HAP-1 (cell line): ENCODE data around the gene TRIB2.
"Not testable (repeated sequence)": the region's sequence is repeated elsewhere in the genome, so short reads cannot be mapped to it uniquely, and the experiment has no call there.

Experiments
- DNase-seq, 2 experiments: peaks; one replicate each; pipeline ENCODE4 v3.0.0-alpha.2; 2016 to 2020; ENCODE audit warnings: low spot score in 2 of 2
- H3K27me3 ChIP-seq: fragments of 250-450 bp; sonication (Bioruptor Pico); 2 replicates; pipeline ENCODE4 v1.5.1; 2020; ENCODE audit warnings: low read depth, mild to moderate bottlenecking, moderate library complexity
- H3K36me3 ChIP-seq: fragments of 250-450 bp; sonication (Bioruptor Pico); replicated peaks from 2 replicates; pipeline ENCODE4 v1.5.1; 2020; ENCODE audit warnings: mild to moderate bottlenecking
- H3K4me1 ChIP-seq: fragments of 250-450 bp; sonication (Bioruptor Pico); 2 replicates; pipeline ENCODE4 v1.5.1; 2020; ENCODE audit warnings: mild to moderate bottlenecking
- H3K4me3 ChIP-seq: fragments of 250-450 bp; sonication (Bioruptor Pico); 2 replicates; pipeline ENCODE4 v1.5.1; 2020; ENCODE audit warnings: mild to moderate bottlenecking, moderate library complexity
- H3K9me3 ChIP-seq: fragments of 250-450 bp; sonication (Bioruptor Pico); 2 replicates; pipeline ENCODE4 v1.5.1; 2020; ENCODE audit warnings: mild to moderate bottlenecking, moderate library complexity
- in situ Hi-C: fragments of 300-500 bp; cut with MboI; formaldehyde crosslinking; loops from 3 replicates; pipeline ENCODE4 v1.14.3; 2020; ENCODE audit warnings: low sequenced_read_pairs, inconsistent platforms, mixed read lengths

TRIB2 gene

GRCh38 chr2:12716282-12717190, at the start of gene TRIB2:
TRIB2 (plus strand) TSS chr2:12716936; CDS start chr2:12718308, 1,372 bp downstream.
- Histone ChIP-seq H3K36me3 (no peaks in the 10 kb centered on the region), H3K4me1 (peaks cover 8% of the 10 kb centered on the region), H3K9me3 (no peaks in the 10 kb centered on the region), H3K4me3 (peak within 1 kb of the TSS; percentile 60), H3K27me3 (no peaks in the 10 kb centered on the region)
- DNase-seq = peak; percentile 67 to 86
- in situ Hi-C loops = no loop called here

GRCh38 chr2:12669036-12669435, 47.7 kb upstream of the TRIB2 start:
- in situ Hi-C loops = no loop called here
- no peaks in the 10 kb centered on the region for H3K36me3 ChIP-seq
- no peaks in the 10 kb centered on the region for H3K4me1 ChIP-seq
- DNase-seq = no peak
- no peak overlapping the region for H3K4me3 ChIP-seq
- no peaks in the 10 kb centered on the region for H3K9me3 ChIP-seq
- no peaks in the 10 kb centered on the region for H3K27me3 ChIP-seq

- Histone ChIP-seq H3K4me3 (no peak overlapping the region), H3K9me3 (no peaks in the 10 kb centered on the region), H3K36me3 (no peaks in the 10 kb centered on the region), H3K4me1 (no peaks in the 10 kb centered on the region), H3K27me3 (no peaks in the 10 kb centered on the region)
- in situ Hi-C loops = no loop called here
- DNase-seq = no peak
Observed at GRCh38 chr2:12672711-12673315, 43.9 kb upstream of the TRIB2 start.

GRCh38 chr2:12674644-12675328, 42.0 kb upstream of the TRIB2 start:
- DNase-seq = no peak
- Histone ChIP-seq H3K27me3 (no peaks in the 10 kb centered on the region), H3K4me1 (no peaks in the 10 kb centered on the region), H3K36me3 (no peaks in the 10 kb centered on the region), H3K9me3 (no peaks in the 10 kb centered on the region), H3K4me3 (no peak overlapping the region)
- in situ Hi-C loops = no loop called here

- H3K4me3 ChIP-seq = no peak overlapping the region
- DNase-seq = no peak
Observed at GRCh38 chr2:12675352-12675795, 41.4 kb upstream of the TRIB2 start.

GRCh38 chr2:12675801-12676200, 40.9 kb upstream of the TRIB2 start:
- Histone ChIP-seq H3K27me3 (no peaks in the 10 kb centered on the region), H3K4me1 (no peaks in the 10 kb centered on the region), H3K9me3 (no peaks in the 10 kb centered on the region), H3K4me3 (no peak overlapping the region), H3K36me3 (no peaks in the 10 kb centered on the region)
- in situ Hi-C loops = no loop called here
- DNase-seq = no peak

More at GRCh38 chr2:12675352-12675795, 41.4 kb upstream of the TRIB2 start:
- Histone ChIP-seq H3K4me1 (no peaks in the 10 kb centered on the region), H3K36me3 (no peaks in the 10 kb centered on the region), H3K9me3 (no peaks in the 10 kb centered on the region), H3K27me3 (no peaks in the 10 kb centered on the region)
- in situ Hi-C loops = no loop called here

GRCh38 chr2:12676771-12677170, 40.0 kb upstream of the TRIB2 start:
- Histone ChIP-seq H3K4me1 (no peaks in the 10 kb centered on the region), H3K4me3 (no peak overlapping the region), H3K36me3 (no peaks in the 10 kb centered on the region), H3K27me3 (no peaks in the 10 kb centered on the region), H3K9me3 (no peaks in the 10 kb centered on the region)
- in situ Hi-C loops = no loop called here
- DNase-seq = no peak

- Histone ChIP-seq H3K27me3 (no peaks in the 10 kb centered on the region), H3K36me3 (no peaks in the 10 kb centered on the region), H3K4me1 (no peaks in the 10 kb centered on the region), H3K4me3 (no peak overlapping the region), H3K9me3 (no peaks in the 10 kb centered on the region)
- in situ Hi-C loops = no loop called here
- no peak for DNase-seq
Observed at GRCh38 chr2:12678186-12678585, 38.5 kb upstream of the TRIB2 start.

- no peak for DNase-seq
- in situ Hi-C loops = no loop called here
- Histone ChIP-seq H3K4me3 (no peak overlapping the region), H3K9me3 (no peaks in the 10 kb centered on the region), H3K36me3 (no peaks in the 10 kb centered on the region), H3K4me1 (no peaks in the 10 kb centered on the region), H3K27me3 (no peaks in the 10 kb centered on the region)
Observed at GRCh38 chr2:12679550-12680072, 37.1 kb upstream of the TRIB2 start.

- H3K36me3 ChIP-seq, H3K27me3 ChIP-seq, H3K4me1 ChIP-seq, in situ Hi-C loops, H3K9me3 ChIP-seq, H3K4me3 ChIP-seq, DNase-seq: not testable (repeated sequence)
Observed at GRCh38 chr2:12680115-12680514, 36.6 kb upstream of the TRIB2 start.

GRCh38 chr2:12682017-12682416, 34.7 kb upstream of the TRIB2 start:
- no peak overlapping the region for H3K4me3 ChIP-seq
- H3K4me1 ChIP-seq = no peaks in the 10 kb centered on the region
- in situ Hi-C loops = no loop called here
- no peak for DNase-seq
- no peaks in the 10 kb centered on the region for H3K36me3 ChIP-seq
- no peaks in the 10 kb centered on the region for H3K9me3 ChIP-seq
- no peaks in the 10 kb centered on the region for H3K27me3 ChIP-seq

GRCh38 chr2:12683457-12684100, 33.2 kb upstream of the TRIB2 start:
- in situ Hi-C loops = no loop called here
- Histone ChIP-seq H3K36me3 (no peaks in the 10 kb centered on the region), H3K27me3 (no peaks in the 10 kb centered on the region), H3K4me3 (no peak overlapping the region), H3K9me3 (no peaks in the 10 kb centered on the region), H3K4me1 (no peaks in the 10 kb centered on the region)
- no peak for DNase-seq

- DNase-seq = no peak
- no peaks in the 10 kb centered on the region for H3K4me1 ChIP-seq
- no peaks in the 10 kb centered on the region for H3K27me3 ChIP-seq
- in situ Hi-C loops = no loop called here
- H3K4me3 ChIP-seq = no peak overlapping the region
- H3K36me3 ChIP-seq = no peaks in the 10 kb centered on the region
- H3K9me3 ChIP-seq = no peaks in the 10 kb centered on the region
Observed at GRCh38 chr2:12684471-12684936, 32.2 kb upstream of the TRIB2 start.
